K562 (cell line): ENCODE data around the gene OR2F2.

Experiments
- EP300 ChIP-seq: IDR thresholded peaks from 2 replicates; pipeline ENCODE4 v1.6.1; 2012; ENCODE audit warnings: low read length, improper control_type of control experiment
- ERF ChIP-seq: fragments of 450-650 bp; formaldehyde crosslinking; IDR thresholded peaks from 2 replicates; pipeline ENCODE4 v1.4.0; 2020; ENCODE audit warnings: mild to moderate bottlenecking, mixed read lengths
- HDGF ChIP-seq: fragments of 450-650 bp; IDR thresholded peaks from 2 replicates; pipeline ENCODE4 v1.6.1; 2016
- LARP7 ChIP-seq: fragments of 450-650 bp; IDR thresholded peaks from 2 replicates; pipeline ENCODE4 v1.6.1; 2016
- POLR2A ChIP-seq: fragments of 450-650 bp; conservative IDR thresholded peaks from 2 replicates; pipeline ENCODE4 v1.6.1; 2016
- RCOR1 ChIP-seq, 2 experiments: IDR thresholded peaks; 2 replicates each; pipeline ENCODE4 v1.6.1; 2012; ENCODE audit warnings: low read depth in 2 of 2, low read length in 2 of 2, borderline replicate concordance in 1 of 2, improper control_type of control experiment in 1 of 2
- WHSC1 ChIP-seq: IDR thresholded peaks from one replicate; pipeline ENCODE4 v1.6.1; 2012; ENCODE audit warnings: low read length, control low read depth, inconsistent platforms
- ZBTB8A ChIP-seq: fragments of 450-650 bp; IDR thresholded peaks from 2 replicates; pipeline ENCODE4 v1.6.1; 2018; ENCODE audit warnings: mild to moderate bottlenecking, moderate library complexity; ENCODE audit not compliant: partially characterized antibody
- ZNF263 ChIP-seq: sonication (generic); formaldehyde crosslinking; IDR thresholded peaks from 2 replicates; pipeline ENCODE4 v1.8.0; 2022; ENCODE audit warnings: mild to moderate bottlenecking, missing genetic modification reagents, borderline replicate concordance
- TF ChIP-seq, protein P1 (sequence below): IDR thresholded peaks from 3 replicates; pipeline ENCODE4 v1.6.1; 2011; ENCODE audit warnings: borderline replicate concordance, mild to moderate bottlenecking, moderate library complexity; ENCODE audit not compliant: insufficient read length; ENCODE audit errors: extremely low read depth
- TF ChIP-seq, protein P2 (sequence below): sonication (generic); formaldehyde crosslinking; IDR thresholded peaks from 2 replicates; pipeline ENCODE4 v1.5.0; 2020; ENCODE audit warnings: missing genetic modification reagents
- TF ChIP-seq, protein P3 (sequence below): sonication (generic); formaldehyde crosslinking; IDR thresholded peaks from 2 replicates; pipeline ENCODE4 v1.8.1; 2023; ENCODE audit warnings: mild to moderate bottlenecking, missing genetic modification reagents
- TF ChIP-seq, protein P4 (sequence below): sonication (generic); formaldehyde crosslinking; IDR thresholded peaks from 2 replicates; pipeline ENCODE4 v1.9.0; 2022; ENCODE audit warnings: mild to moderate bottlenecking, missing genetic modification reagents
- TF ChIP-seq, protein P5 (sequence below): fragments of 250-450 bp; sonication (Bioruptor Pico); IDR thresholded peaks from 2 replicates; pipeline ENCODE4 v1.4.0; 2020

DNA sequence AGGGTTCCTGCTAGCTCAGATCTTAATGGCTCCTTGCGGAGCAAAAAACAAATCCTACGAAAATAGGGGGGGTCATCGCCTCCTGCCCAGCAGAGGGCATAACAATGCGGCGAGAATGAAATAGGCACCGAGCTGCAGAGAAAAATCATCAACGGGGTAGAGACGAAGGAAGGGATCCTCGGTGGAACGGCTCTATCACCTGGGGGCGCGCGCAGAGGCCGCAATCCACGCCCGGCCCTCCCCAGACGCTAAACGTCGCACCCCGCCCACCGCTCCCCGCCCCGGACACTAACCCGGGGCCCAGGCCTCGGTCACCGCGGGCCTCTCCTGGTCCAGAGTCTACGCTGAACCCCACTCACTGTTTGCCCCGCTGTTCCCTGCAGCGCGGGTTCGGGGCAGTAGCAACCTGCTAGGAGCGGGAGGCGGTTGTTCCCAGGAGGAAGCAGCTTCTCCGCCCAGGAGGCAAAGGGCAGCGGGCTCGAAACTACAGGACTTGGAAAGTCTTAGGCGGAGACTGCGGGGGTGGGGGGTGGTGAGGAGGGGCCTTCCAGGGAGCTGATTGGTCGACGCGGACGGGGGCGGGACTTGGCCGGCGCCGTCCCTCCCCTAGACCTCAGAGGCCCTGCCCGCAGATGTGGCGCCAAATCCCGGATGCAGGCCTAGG lies 33.2 kb upstream of the OR2F2 start, which contains the start of gene TCAF1:
- TF ChIP-seq RCOR1 (IDR thresholded peaks at IDR 0.05; ENCODE audit: borderline replicate concordance in 1 of 2, low read depth in 2 of 2, low read length in 2 of 2): peak in 1 of 2 experiments; percentile 29; a peak in 1 of 4 replicates
- TF ChIP-seq, protein P1, sequence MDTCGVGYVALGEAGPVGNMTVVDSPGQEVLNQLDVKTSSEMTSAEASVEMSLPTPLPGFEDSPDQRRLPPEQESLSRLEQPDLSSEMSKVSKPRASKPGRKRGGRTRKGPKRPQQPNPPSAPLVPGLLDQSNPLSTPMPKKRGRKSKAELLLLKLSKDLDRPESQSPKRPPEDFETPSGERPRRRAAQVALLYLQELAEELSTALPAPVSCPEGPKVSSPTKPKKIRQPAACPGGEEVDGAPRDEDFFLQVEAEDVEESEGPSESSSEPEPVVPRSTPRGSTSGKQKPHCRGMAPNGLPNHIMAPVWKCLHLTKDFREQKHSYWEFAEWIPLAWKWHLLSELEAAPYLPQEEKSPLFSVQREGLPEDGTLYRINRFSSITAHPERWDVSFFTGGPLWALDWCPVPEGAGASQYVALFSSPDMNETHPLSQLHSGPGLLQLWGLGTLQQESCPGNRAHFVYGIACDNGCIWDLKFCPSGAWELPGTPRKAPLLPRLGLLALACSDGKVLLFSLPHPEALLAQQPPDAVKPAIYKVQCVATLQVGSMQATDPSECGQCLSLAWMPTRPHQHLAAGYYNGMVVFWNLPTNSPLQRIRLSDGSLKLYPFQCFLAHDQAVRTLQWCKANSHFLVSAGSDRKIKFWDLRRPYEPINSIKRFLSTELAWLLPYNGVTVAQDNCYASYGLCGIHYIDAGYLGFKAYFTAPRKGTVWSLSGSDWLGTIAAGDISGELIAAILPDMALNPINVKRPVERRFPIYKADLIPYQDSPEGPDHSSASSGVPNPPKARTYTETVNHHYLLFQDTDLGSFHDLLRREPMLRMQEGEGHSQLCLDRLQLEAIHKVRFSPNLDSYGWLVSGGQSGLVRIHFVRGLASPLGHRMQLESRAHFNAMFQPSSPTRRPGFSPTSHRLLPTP: no peak
- TF ChIP-seq ERF (CRISPR knock-in tag): 0 out of 2 replicates have a peak, but pooled peaks have one; percentile 49
- TF ChIP-seq, protein P2, sequence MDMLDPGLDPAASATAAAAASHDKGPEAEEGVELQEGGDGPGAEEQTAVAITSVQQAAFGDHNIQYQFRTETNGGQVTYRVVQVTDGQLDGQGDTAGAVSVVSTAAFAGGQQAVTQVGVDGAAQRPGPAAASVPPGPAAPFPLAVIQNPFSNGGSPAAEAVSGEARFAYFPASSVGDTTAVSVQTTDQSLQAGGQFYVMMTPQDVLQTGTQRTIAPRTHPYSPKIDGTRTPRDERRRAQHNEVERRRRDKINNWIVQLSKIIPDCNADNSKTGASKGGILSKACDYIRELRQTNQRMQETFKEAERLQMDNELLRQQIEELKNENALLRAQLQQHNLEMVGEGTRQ: no peak
- TF ChIP-seq, protein P3, sequence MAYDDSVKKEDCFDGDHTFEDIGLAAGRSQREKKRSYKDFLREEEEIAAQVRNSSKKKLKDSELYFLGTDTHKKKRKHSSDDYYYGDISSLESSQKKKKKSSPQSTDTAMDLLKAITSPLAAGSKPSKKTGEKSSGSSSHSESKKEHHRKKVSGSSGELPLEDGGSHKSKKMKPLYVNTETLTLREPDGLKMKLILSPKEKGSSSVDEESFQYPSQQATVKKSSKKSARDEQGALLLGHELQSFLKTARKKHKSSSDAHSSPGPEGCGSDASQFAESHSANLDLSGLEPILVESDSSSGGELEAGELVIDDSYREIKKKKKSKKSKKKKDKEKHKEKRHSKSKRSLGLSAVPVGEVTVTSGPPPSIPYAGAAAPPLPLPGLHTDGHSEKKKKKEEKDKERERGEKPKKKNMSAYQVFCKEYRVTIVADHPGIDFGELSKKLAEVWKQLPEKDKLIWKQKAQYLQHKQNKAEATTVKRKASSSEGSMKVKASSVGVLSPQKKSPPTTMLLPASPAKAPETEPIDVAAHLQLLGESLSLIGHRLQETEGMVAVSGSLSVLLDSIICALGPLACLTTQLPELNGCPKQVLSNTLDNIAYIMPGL (CRISPR knock-in tag): no peak; the same call in 1 of the 2 replicates
- TF ChIP-seq EP300: no peak; the same call in 1 of the 2 replicates
- no peak for TF ChIP-seq WHSC1
- TF ChIP-seq, protein P4, sequence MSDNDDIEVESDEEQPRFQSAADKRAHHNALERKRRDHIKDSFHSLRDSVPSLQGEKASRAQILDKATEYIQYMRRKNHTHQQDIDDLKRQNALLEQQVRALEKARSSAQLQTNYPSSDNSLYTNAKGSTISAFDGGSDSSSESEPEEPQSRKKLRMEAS: peak; percentile 75; the same call in 1 of the 2 replicates
- no peak for TF ChIP-seq LARP7
- TF ChIP-seq ZNF263 (CRISPR knock-in tag): no peak
- TF ChIP-seq, protein P5, sequence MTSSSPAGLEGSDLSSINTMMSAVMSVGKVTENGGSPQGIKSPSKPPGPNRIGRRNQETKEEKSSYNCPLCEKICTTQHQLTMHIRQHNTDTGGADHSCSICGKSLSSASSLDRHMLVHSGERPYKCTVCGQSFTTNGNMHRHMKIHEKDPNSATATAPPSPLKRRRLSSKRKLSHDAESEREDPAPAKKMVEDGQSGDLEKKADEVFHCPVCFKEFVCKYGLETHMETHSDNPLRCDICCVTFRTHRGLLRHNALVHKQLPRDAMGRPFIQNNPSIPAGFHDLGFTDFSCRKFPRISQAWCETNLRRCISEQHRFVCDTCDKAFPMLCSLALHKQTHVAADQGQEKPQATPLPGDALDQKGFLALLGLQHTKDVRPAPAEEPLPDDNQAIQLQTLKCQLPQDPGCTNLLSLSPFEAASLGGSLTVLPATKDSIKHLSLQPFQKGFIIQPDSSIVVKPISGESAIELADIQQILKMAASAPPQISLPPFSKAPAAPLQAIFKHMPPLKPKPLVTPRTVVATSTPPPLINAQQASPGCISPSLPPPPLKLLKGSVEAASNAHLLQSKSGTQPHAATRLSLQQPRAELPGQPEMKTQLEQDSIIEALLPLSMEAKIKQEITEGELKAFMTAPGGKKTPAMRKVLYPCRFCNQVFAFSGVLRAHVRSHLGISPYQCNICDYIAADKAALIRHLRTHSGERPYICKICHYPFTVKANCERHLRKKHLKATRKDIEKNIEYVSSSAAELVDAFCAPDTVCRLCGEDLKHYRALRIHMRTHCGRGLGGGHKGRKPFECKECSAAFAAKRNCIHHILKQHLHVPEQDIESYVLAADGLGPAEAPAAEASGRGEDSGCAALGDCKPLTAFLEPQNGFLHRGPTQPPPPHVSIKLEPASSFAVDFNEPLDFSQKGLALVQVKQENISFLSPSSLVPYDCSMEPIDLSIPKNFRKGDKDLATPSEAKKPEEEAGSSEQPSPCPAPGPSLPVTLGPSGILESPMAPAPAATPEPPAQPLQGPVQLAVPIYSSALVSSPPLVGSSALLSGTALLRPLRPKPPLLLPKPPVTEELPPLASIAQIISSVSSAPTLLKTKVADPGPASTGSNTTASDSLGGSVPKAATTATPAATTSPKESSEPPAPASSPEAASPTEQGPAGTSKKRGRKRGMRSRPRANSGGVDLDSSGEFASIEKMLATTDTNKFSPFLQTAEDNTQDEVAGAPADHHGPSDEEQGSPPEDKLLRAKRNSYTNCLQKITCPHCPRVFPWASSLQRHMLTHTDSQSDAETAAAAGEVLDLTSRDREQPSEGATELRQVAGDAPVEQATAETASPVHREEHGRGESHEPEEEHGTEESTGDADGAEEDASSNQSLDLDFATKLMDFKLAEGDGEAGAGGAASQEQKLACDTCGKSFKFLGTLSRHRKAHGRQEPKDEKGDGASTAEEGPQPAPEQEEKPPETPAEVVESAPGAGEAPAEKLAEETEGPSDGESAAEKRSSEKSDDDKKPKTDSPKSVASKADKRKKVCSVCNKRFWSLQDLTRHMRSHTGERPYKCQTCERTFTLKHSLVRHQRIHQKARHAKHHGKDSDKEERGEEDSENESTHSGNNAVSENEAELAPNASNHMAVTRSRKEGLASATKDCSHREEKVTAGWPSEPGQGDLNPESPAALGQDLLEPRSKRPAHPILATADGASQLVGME (CRISPR knock-in tag): peak; percentile 89; the same call in 1 of the 2 replicates
- TF ChIP-seq POLR2A: peak; percentile 95
- no peak for TF ChIP-seq ZBTB8A
- TF ChIP-seq HDGF: 0 out of 2 replicates have a peak, but pooled peaks have one; percentile 49
